ENCODE data around the gene TTYH1. TPM values are rescaled to one million over a fixed set of nuclear protein-coding genes. Genes with fewer than 3 reads are reported as not detected.

The TTYH1 gene
- total RNA-seq, 1 experiment from 2014 or later: 0.62 TPM

DNA sequence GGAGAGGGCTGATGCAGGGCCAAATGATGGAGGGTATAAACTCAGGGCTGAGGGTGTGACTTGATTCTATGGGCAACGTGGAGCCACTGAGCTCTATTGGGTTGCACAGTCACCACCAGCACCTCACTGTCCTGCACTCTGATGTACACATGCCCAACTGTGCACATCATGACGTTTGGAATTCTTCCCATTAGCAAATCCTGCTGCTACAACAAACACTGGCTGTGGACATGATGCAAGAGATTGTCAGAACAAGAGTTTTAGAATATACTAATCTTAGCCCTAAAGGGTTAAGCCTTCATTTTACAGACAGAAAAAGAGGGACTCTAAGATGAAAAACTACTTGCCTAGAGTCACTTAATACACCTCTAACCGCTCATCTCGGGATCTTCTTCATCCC lies 2.4 kb upstream of the TTYH1 start:
- CTCF ChIA-PET: no interaction called here
- no peak overlapping the region for H3K4me3 ChIP-seq (ENCODE audit: low read depth in 2 of 2, low read length in 2 of 2)
- TF ChIP-seq, protein P1, sequence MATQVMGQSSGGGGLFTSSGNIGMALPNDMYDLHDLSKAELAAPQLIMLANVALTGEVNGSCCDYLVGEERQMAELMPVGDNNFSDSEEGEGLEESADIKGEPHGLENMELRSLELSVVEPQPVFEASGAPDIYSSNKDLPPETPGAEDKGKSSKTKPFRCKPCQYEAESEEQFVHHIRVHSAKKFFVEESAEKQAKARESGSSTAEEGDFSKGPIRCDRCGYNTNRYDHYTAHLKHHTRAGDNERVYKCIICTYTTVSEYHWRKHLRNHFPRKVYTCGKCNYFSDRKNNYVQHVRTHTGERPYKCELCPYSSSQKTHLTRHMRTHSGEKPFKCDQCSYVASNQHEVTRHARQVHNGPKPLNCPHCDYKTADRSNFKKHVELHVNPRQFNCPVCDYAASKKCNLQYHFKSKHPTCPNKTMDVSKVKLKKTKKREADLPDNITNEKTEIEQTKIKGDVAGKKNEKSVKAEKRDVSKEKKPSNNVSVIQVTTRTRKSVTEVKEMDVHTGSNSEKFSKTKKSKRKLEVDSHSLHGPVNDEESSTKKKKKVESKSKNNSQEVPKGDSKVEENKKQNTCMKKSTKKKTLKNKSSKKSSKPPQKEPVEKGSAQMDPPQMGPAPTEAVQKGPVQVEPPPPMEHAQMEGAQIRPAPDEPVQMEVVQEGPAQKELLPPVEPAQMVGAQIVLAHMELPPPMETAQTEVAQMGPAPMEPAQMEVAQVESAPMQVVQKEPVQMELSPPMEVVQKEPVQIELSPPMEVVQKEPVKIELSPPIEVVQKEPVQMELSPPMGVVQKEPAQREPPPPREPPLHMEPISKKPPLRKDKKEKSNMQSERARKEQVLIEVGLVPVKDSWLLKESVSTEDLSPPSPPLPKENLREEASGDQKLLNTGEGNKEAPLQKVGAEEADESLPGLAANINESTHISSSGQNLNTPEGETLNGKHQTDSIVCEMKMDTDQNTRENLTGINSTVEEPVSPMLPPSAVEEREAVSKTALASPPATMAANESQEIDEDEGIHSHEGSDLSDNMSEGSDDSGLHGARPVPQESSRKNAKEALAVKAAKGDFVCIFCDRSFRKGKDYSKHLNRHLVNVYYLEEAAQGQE (IDR thresholded peaks at IDR 0.05; ENCODE audit: insufficient read depth in 1 of 2, low read depth in 2 of 2, low read length in 1 of 2): no peak
- in situ Hi-C loops (cut with HindIII; ENCODE audit: low pct_unique_long_range_greater_than_20kb, low sequenced_read_pairs): no loop called here
- intact Hi-C loops (cut with micrococcal nuclease; ENCODE audit: unreplicated experiment): no loop called here
- no peak overlapping the region for H3K27ac ChIP-seq (ENCODE audit: low read length)
- no peak for ATAC-seq
- DNase-seq (ENCODE audit: low read depth, low spot score): no peak
- no peaks in the 10 kb centered on the region for H3K36me3 ChIP-seq (ENCODE audit: control insufficient read depth, insufficient read depth, low read length)
- H3K9me3 ChIP-seq (ENCODE audit: control insufficient read depth, insufficient read depth, low read depth, low read length): no peaks in the 10 kb centered on the region
- no TSS peak for BruUV-seq (replicated peaks)
- H3K4me1 ChIP-seq (ENCODE audit: control insufficient read depth, insufficient read depth, low read length): peaks cover 4% of the 10 kb centered on the region; the same call in 1 of the 2 replicates
- peaks cover 8% of the 10 kb centered on the region for H3K27me3 ChIP-seq (ENCODE audit: control insufficient read depth, insufficient read depth, low read length)
- POLR2A ChIA-PET: no interaction called here

DNA sequence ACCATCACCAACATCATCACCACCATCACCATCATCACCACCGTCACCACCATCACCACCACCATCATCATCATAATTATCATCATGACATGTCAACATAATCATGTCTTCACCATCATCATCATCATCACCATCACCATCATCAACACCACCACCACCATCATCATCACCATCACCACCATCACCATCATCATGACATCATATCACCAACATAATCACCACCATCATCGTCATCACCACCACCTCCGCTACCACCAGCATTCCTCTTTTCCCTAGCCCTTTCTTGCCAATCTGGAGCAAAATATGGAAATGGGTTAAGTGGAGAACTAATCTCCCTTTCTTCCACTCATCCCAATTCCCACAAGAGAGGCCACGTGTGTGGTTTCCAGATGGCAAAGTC lies 1.1 kb upstream of the TTYH1 start:
- intact Hi-C loops (cut with micrococcal nuclease; ENCODE audit: unreplicated experiment): no loop called here
- no TSS peak for BruUV-seq (replicated peaks)
- H3K27me3 ChIP-seq (ENCODE audit: control insufficient read depth, insufficient read depth, low read length): peaks cover 8% of the 10 kb centered on the region
- ATAC-seq (no peak), DNase-seq (ENCODE audit: low read depth, low spot score) (no peak)
- no peak overlapping the region for H3K4me3 ChIP-seq (ENCODE audit: low read depth in 2 of 2, low read length in 2 of 2)
- ChIA-PET POLR2A (no interaction called here), CTCF (no interaction called here)
- in situ Hi-C loops (cut with HindIII; ENCODE audit: low pct_unique_long_range_greater_than_20kb, low sequenced_read_pairs): no loop called here
- peaks cover 4% of the 10 kb centered on the region; the same call in 1 of the 2 replicates for H3K4me1 ChIP-seq (ENCODE audit: control insufficient read depth, insufficient read depth, low read length)
- no peak for TF ChIP-seq TCF7L2 (IDR thresholded peaks at IDR 0.05; ENCODE audit: low read depth, low read length)
- TF ChIP-seq, protein P1 (IDR thresholded peaks at IDR 0.05; ENCODE audit: insufficient read depth in 1 of 2, low read depth in 2 of 2, low read length in 1 of 2): no peak
- H3K27ac ChIP-seq (ENCODE audit: low read length): no peak overlapping the region
- no peaks in the 10 kb centered on the region for H3K9me3 ChIP-seq (ENCODE audit: control insufficient read depth, insufficient read depth, low read depth, low read length)
- no peaks in the 10 kb centered on the region for H3K36me3 ChIP-seq (ENCODE audit: control insufficient read depth, insufficient read depth, low read length)

DNA sequence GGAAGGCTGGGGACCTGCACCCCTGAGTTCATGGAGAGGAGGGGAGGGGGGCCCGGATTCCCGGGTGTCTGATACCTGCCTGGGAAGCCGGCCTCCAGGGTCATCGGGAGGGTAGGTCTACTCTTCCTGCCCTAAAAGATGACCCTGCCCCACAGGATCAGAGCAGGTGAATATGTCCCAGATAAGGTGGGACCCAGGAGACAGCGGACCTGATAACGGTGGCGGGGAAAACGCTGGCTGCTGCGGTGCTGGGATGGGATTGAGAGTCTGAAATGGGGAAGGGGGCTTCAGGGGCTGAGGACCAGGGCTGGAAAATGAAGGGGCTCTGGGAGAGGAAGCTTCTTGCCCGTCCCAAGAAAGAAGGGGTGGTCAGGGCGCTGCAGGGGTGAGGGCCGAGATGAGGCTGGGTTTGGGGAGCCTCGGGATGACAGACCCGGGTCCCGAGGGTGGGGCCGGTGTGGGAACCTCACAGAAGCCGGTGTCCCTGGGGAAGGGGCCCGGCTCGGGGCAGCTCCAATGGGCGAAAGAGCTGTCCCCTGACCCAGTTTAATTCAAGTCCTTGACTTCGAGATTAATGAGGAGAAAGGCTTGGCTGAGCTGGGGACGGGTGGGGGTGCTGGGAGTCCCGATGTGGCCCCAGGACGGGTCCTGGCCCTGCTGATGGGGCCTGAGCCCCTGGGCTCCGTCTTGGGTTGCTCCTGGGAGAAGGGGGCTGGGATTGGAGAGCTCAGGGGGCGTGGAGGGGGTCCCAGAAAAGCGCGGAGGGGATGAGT lies 823 bp downstream of the TTYH1 start:
- CTCF ChIA-PET: interaction anchor here (0.6 to 1.0 kb wide), 3 partner anchors 28 to 392 kb away, joined by 3 to 7 read pairs (median 3); no protein-coding TSS in a partner anchor
- intact Hi-C loops (cut with micrococcal nuclease; ENCODE audit: unreplicated experiment): no loop called here

More for the DNA sequence above, 823 bp downstream of the TTYH1 start:
- Histone ChIP-seq H3K27ac (ENCODE audit: low read length) (no peak overlapping the region), H3K4me1 (ENCODE audit: control insufficient read depth, insufficient read depth, low read length) (peaks cover 11% of the 10 kb centered on the region), H3K36me3 (ENCODE audit: control insufficient read depth, insufficient read depth, low read length) (no peaks in the 10 kb centered on the region), H3K9me3 (ENCODE audit: control insufficient read depth, insufficient read depth, low read depth, low read length) (no peaks in the 10 kb centered on the region), H3K4me3 (ENCODE audit: low read depth in 2 of 2, low read length in 2 of 2) (no peak overlapping the region), H3K27me3 (ENCODE audit: control insufficient read depth, insufficient read depth, low read length) (0 out of 2 replicates have a peak, but pooled peaks cover 2% of the 10 kb centered on the region)
- in situ Hi-C loops (cut with HindIII; ENCODE audit: low pct_unique_long_range_greater_than_20kb, low sequenced_read_pairs): no loop called here
- DNase-seq (ENCODE audit: low read depth, low spot score): no peak
- POLR2A ChIA-PET: interaction anchor here (1.1 kb wide), 1 partner anchor 8 kb away, joined by 3 read pairs; no protein-coding TSS in a partner anchor
- no peak for TF ChIP-seq POLR2AphosphoS5 (IDR thresholded peaks at IDR 0.05; ENCODE audit: low read depth, low read length)
- TF ChIP-seq, protein P1 (IDR thresholded peaks at IDR 0.05; ENCODE audit: insufficient read depth in 1 of 2, low read depth in 2 of 2, low read length in 1 of 2): no peak
- TF ChIP-seq, protein P2, sequence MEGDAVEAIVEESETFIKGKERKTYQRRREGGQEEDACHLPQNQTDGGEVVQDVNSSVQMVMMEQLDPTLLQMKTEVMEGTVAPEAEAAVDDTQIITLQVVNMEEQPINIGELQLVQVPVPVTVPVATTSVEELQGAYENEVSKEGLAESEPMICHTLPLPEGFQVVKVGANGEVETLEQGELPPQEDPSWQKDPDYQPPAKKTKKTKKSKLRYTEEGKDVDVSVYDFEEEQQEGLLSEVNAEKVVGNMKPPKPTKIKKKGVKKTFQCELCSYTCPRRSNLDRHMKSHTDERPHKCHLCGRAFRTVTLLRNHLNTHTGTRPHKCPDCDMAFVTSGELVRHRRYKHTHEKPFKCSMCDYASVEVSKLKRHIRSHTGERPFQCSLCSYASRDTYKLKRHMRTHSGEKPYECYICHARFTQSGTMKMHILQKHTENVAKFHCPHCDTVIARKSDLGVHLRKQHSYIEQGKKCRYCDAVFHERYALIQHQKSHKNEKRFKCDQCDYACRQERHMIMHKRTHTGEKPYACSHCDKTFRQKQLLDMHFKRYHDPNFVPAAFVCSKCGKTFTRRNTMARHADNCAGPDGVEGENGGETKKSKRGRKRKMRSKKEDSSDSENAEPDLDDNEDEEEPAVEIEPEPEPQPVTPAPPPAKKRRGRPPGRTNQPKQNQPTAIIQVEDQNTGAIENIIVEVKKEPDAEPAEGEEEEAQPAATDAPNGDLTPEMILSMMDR (IDR thresholded peaks at IDR 0.05): no peak
- no peak; the same call in 1 of the 2 replicates for ATAC-seq
- BruUV-seq (replicated peaks): no TSS peak
